NCI-H128 (cell line): Measurements from ENCODE around the gene DEPDC4.
"Not testable (repeated sequence)": the region's sequence is repeated elsewhere in the genome, so short reads cannot be mapped to it uniquely, and the experiment has no call there.

Experiments
- DNase-seq: peaks from one replicate; lab custom pipeline; 2025; ENCODE audit not compliant: unreplicated experiment; lab: John Stamatoyannopoulos, UW

Gene DEPDC4

GRCh38 chr12:100266835-100267602 is at the start of gene DEPDC4, which contains the start of gene SCYL2:
TSS of gene DEPDC4 (minus strand) at chr12:100267079. CDS start at chr12:100267076, 3 bp downstream.
TSS of gene SCYL2 (plus strand) at chr12:100267177. CDS start at chr12:100282971, 15,794 bp downstream.
- DNase-seq: peak; percentile 90

- no peak for DNase-seq
Observed at GRCh38 chr12:100311317-100311716, 44.4 kb upstream of the DEPDC4 start.

GRCh38 chr12:100308138-100308537 is 41.3 kb upstream of the DEPDC4 start:
- not testable (repeated sequence) for DNase-seq

GRCh38 chr12:100304334-100304733 is 37.5 kb upstream of the DEPDC4 start:
- DNase-seq: not testable (repeated sequence)

- DNase-seq: no peak
Observed at GRCh38 chr12:100303831-100304230, 37.0 kb upstream of the DEPDC4 start.

GRCh38 chr12:100302081-100302480 is 35.2 kb upstream of the DEPDC4 start:
- no peak for DNase-seq

GRCh38 chr12:100295764-100296555 is 29.1 kb upstream of the DEPDC4 start:
- no peak for DNase-seq

GRCh38 chr12:100294366-100294765 is 27.5 kb upstream of the DEPDC4 start:
- DNase-seq: not testable (repeated sequence)

GRCh38 chr12:100293017-100293416 is 26.1 kb upstream of the DEPDC4 start:
- no peak for DNase-seq

GRCh38 chr12:100290016-100290415 is 23.1 kb upstream of the DEPDC4 start:
- DNase-seq: no peak

GRCh38 chr12:100289038-100289437 is 22.2 kb upstream of the DEPDC4 start:
- no peak for DNase-seq

- DNase-seq: not testable (repeated sequence)
Observed at GRCh38 chr12:100284556-100284955, 17.7 kb upstream of the DEPDC4 start.

GRCh38 chr12:100279607-100280244 is 12.8 kb upstream of the DEPDC4 start:
- DNase-seq: no peak

GRCh38 chr12:100279159-100279558 is 12.3 kb upstream of the DEPDC4 start:
- DNase-seq: no peak

- DNase-seq: no peak
Observed at GRCh38 chr12:100274291-100274690, 7.4 kb upstream of the DEPDC4 start.

GRCh38 chr12:100273782-100274181 is 6.9 kb upstream of the DEPDC4 start:
- no peak for DNase-seq

GRCh38 chr12:100268835-100269564 is 2.1 kb upstream of the DEPDC4 start:
- DNase-seq: no peak

GRCh38 chr12:100267603-100268281 is 863 bp upstream of the DEPDC4 start:
- DNase-seq: no peak

GRCh38 chr12:100266585-100266834 is 369 bp downstream of the DEPDC4 start:
- DNase-seq: no peak

- no peak for DNase-seq
Observed at GRCh38 chr12:100265732-100266584, 921 bp downstream of the DEPDC4 start.
